ENCODE results near the gene TRMT6.

DNA sequence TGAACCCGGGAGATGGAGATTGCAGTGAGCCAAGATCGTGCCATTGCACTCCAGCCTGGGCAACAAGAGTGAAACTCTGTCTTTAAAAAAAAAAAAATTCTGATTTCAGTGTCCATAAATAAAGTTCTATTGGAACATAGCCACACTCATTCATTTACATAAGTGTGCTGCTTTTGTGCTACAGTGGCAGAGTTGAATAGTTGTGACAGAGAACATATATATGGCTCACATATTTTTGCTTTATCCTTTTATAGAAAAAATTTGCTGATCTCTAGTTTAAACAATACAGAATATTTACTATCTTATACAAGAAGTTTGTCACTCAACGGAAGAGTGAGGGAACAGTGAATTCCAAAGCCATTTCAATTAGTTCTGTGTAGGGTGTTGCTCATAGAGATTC lies 18.1 kb upstream of the TRMT6 start:
- no peak for TF ChIP-seq CHD4 (IDR thresholded peaks at IDR 0.05; ENCODE audit: borderline replicate concordance)
- TF ChIP-seq CTCF (IDR thresholded peaks at IDR 0.05): no peak
- TF ChIP-seq, protein P1, sequence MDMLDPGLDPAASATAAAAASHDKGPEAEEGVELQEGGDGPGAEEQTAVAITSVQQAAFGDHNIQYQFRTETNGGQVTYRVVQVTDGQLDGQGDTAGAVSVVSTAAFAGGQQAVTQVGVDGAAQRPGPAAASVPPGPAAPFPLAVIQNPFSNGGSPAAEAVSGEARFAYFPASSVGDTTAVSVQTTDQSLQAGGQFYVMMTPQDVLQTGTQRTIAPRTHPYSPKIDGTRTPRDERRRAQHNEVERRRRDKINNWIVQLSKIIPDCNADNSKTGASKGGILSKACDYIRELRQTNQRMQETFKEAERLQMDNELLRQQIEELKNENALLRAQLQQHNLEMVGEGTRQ (IDR thresholded peaks at IDR 0.05): no peak
- TF ChIP-seq MYC (IDR thresholded peaks at IDR 0.05; ENCODE audit: borderline replicate concordance, low read length): no peak
- no peak for TF ChIP-seq EP300 (IDR thresholded peaks at IDR 0.05)
- TF ChIP-seq POLR2A (IDR thresholded peaks at IDR 0.05; ENCODE audit: low read length): no peak
- TF ChIP-seq FOSB (CRISPR knock-in tag; IDR thresholded peaks at IDR 0.05): no peak
- no peak for TF ChIP-seq NR3C1 (IDR thresholded peaks at IDR 0.05)
- no peak for TF ChIP-seq GATA3 (IDR thresholded peaks at IDR 0.05; ENCODE audit: borderline replicate concordance)
- TF ChIP-seq CBX2 (IDR thresholded peaks at IDR 0.05; ENCODE audit: borderline replicate concordance, low read depth): no peak
- TF ChIP-seq, protein P2, sequence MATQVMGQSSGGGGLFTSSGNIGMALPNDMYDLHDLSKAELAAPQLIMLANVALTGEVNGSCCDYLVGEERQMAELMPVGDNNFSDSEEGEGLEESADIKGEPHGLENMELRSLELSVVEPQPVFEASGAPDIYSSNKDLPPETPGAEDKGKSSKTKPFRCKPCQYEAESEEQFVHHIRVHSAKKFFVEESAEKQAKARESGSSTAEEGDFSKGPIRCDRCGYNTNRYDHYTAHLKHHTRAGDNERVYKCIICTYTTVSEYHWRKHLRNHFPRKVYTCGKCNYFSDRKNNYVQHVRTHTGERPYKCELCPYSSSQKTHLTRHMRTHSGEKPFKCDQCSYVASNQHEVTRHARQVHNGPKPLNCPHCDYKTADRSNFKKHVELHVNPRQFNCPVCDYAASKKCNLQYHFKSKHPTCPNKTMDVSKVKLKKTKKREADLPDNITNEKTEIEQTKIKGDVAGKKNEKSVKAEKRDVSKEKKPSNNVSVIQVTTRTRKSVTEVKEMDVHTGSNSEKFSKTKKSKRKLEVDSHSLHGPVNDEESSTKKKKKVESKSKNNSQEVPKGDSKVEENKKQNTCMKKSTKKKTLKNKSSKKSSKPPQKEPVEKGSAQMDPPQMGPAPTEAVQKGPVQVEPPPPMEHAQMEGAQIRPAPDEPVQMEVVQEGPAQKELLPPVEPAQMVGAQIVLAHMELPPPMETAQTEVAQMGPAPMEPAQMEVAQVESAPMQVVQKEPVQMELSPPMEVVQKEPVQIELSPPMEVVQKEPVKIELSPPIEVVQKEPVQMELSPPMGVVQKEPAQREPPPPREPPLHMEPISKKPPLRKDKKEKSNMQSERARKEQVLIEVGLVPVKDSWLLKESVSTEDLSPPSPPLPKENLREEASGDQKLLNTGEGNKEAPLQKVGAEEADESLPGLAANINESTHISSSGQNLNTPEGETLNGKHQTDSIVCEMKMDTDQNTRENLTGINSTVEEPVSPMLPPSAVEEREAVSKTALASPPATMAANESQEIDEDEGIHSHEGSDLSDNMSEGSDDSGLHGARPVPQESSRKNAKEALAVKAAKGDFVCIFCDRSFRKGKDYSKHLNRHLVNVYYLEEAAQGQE (IDR thresholded peaks at IDR 0.05): no peak
- no peak for TF ChIP-seq CBX8 (IDR thresholded peaks at IDR 0.05)
- TF ChIP-seq CEBPB (IDR thresholded peaks at IDR 0.05): no peak

All from A549 (cell line).